Heart right ventricle (tissue), 16 donors: Measurements from ENCODE around the gene ASMTL. TPM values are rescaled to one million over a fixed set of nuclear protein-coding genes. Genes with fewer than 3 reads are reported as not detected.
"Not testable (repeated sequence)": the region's sequence is repeated elsewhere in the genome, so short reads cannot be mapped to it uniquely, and the experiment has no call there.

Experiments
- ATAC-seq, 8 donors: fragments of 200-7000 bp; cut with Tn5 transposase; one replicate each; pipeline ENCODE4 v1.9.1; 2020; ENCODE audit warnings: mild to moderate bottlenecking in 8 of 8, moderate library complexity in 8 of 8, moderate number of reproducible peaks in 1 of 8
- DNase-seq, 2 donors: peaks; one replicate each; pipeline ENCODE4 v3.0.0-alpha.2; 2020
- H3K27ac ChIP-seq, 10 donors: fragments of 200-600 bp; sonication (generic) in 2 of 10; one replicate each; pipeline versions ENCODE4 v1.5.0 to v1.8.0; 2020 to 2022; ENCODE audit warnings: mild to moderate bottlenecking in 3 of 10
- H3K27me3 ChIP-seq, 7 donors: fragments of 200-600 bp; one replicate each; pipeline ENCODE4 v1.8.0; 2021 to 2022; ENCODE audit warnings: mild to moderate bottlenecking in 2 of 7
- H3K36me3 ChIP-seq, 9 donors: fragments of 200-600 bp; sonication (generic) in 1 of 9; one replicate each; pipeline versions ENCODE4 v1.5.0 to v1.8.0; 2020 to 2022; ENCODE audit warnings: mild to moderate bottlenecking in 2 of 9
- H3K4me1 ChIP-seq, 9 donors: fragments of 200-600 bp; sonication (generic) in 1 of 9; one replicate each; pipeline versions ENCODE4 v1.5.0 to v1.8.0; 2020 to 2022; ENCODE audit warnings: mild to moderate bottlenecking in 4 of 9
- H3K4me3 ChIP-seq, 10 donors: fragments of 200-600 bp; sonication (generic) in 2 of 10; one replicate each; pipeline versions ENCODE4 v1.5.0 to v1.8.0; 2020 to 2022; ENCODE audit warnings: mild to moderate bottlenecking in 7 of 10, moderate library complexity in 2 of 10
- H3K9me3 ChIP-seq, 11 donors: fragments of 200-600 bp in 10 of 11; sonication (generic) in 2 of 11; one replicate each; pipeline versions ENCODE4 v1.5.0 to v1.8.0; 2013 to 2022; ENCODE audit warnings: mild to moderate bottlenecking in 2 of 11, control low read depth in 1 of 11, moderate library complexity in 1 of 11
- WGBS, 2 donors: extraction: QIAGEN DNeasy Blood & Tissue Kit; methylation state at CpG; one replicate each; pipeline ENCODE4 v1.1.7; 2013; ENCODE audit warnings: inconsistent platforms in 1 of 2; 5-methylcytosine and 5-hydroxymethylcytosine counted together
- intact Hi-C, 10 donors: fragments of 100-400 bp; cut with DNase I; formaldehyde crosslinking; loops; one replicate each; pipeline versions ENCODE4 v1.11.1 to v1.14.2; 2022
- polyA plus RNA-seq, 2 donors: library from polyadenylated mRNA; stranded (reverse); fragments of 200-250 nt; gene quantifications; one replicate each; pipeline ENCODE4 v1.2.3, GENCODE V29; 2013
- total RNA-seq, 10 donors: library from RNA; stranded (reverse); fragmentation: NEBNext Ultra II Directional in 3 of 10; extraction: Animal tissue kit (Norgen Biotek cat#: 25700) in 3 of 10; gene quantifications; one replicate each; pipeline versions ENCODE4 v1.2.1 to v1.2.4, GENCODE V29; 2021 to 2023
- TF ChIP-seq, protein P1 (sequence below), 9 donors: fragments of 200-600 bp; sonication (generic) in 2 of 9; IDR thresholded peaks; one replicate each; pipeline versions ENCODE4 v1.5.0 to v1.8.0; 2021 to 2022; ENCODE audit warnings: antibody characterized with exemption in 9 of 9, mild to moderate bottlenecking in 5 of 9, moderate library complexity in 1 of 9
- donor health status: Arrhythmogenic right ventricular cardiomyopathy.
- donor health status: ischemic (EF 13 %, LVEDD 7.1; RV severe dilation, severe dysfunction).
- donor health status: healthy with polysubstance abuse.
- donor health status: DM: no; HTN: yes; CAD: no.
- donor health status: DM: no; HTN: no; CAD: no.
- donor health status: ischemic (EF 25% LVEDD 6.9; RV normal size, moderate dysfunction).
- donor health status: ischemic (EF 25% LVEDD 5.7; RV mildly dilated, moderate dysfunction).
- donor health status: healthy.
- donor health status: DM: yes; HTN: yes; CAD: no.
- donor health status: Ischemic cardiomyopathy.
- donor health status: ischemic (EF 35%, LVEDD 5.7; RV mildly dilated, moderate dysfunction).
- donor health status: nonischemic (EF 11% LVEDD 7.7; RV severe dilation, severe dysfunction).
- donor health status: DM: yes; HTN: yes; CAD: no.
- donor health status: PGD.
- donor health status: ischemic (EF 29% LVEDD 5.4; RV normal size, mild dysfunction).
- donor health status: nonischemic (EF 23%, LVEDD 6.1; RV moderate dilation, normal function).

ASMTL gene
- total and polyA plus RNA-seq, 12 donors = 16.6 to 50.6 (median 38.3) TPM

DNA sequence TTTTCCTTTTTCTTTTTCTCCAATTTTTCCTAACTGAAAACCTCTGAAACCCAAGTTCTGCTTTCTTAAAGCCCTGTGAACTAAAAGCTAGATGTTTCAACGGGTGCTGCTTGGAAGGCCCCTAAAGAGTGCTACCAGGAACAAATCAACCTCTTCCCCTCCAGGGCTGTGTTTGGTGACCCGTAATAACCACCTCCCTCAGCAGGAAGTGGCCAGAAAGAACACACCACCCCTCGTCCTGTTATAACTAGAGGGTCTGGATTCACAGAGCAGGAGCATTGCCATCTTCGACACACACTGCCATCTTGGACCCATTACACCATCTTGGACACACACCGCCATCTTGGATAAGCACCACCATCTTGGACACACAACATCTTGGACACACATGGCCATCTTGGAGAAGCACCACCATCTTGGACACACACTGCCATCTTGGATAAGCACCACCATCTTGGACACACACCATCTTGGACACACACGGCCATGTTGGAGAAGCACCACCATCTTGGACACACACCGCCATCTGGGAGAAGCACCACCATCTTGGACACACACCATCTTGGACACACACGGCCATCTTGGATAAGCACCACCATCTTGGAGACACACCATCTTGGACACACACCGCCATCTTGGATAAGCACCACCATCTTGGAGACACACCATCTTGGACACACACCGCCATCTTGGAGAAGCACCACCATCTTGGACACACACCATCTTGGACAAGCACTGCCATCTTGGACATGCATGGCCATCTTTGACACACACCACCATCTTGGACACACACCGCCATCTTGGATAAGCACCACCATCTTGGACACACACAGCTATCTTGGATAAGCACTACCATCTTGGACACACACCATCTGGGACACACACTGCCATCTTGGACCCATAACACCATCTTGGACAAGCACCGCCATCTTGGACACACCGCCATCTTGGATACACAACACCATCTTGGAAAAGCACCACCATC, 5.4 kb downstream of the ASMTL start:
- H3K27ac ChIP-seq, H3K9me3 ChIP-seq, H3K4me3 ChIP-seq, DNase-seq, H3K36me3 ChIP-seq, ATAC-seq, H3K27me3 ChIP-seq: not testable (repeated sequence)
- 95 to 96% methylated on average over 13 of the region's 13 CpGs for WGBS, 2 donors
- H3K4me1 ChIP-seq = peaks cover 5 to 16% (median 8%) of the 10 kb centered on the region in 9 donors
- intact Hi-C loops = loop anchor here in 2 of 10 donors (5.0 to 10.0 kb wide), 2 partner anchors 35 to 52 kb away; partner anchors contain the start of gene SLC25A6 (in 1 of the 2)

DNA sequence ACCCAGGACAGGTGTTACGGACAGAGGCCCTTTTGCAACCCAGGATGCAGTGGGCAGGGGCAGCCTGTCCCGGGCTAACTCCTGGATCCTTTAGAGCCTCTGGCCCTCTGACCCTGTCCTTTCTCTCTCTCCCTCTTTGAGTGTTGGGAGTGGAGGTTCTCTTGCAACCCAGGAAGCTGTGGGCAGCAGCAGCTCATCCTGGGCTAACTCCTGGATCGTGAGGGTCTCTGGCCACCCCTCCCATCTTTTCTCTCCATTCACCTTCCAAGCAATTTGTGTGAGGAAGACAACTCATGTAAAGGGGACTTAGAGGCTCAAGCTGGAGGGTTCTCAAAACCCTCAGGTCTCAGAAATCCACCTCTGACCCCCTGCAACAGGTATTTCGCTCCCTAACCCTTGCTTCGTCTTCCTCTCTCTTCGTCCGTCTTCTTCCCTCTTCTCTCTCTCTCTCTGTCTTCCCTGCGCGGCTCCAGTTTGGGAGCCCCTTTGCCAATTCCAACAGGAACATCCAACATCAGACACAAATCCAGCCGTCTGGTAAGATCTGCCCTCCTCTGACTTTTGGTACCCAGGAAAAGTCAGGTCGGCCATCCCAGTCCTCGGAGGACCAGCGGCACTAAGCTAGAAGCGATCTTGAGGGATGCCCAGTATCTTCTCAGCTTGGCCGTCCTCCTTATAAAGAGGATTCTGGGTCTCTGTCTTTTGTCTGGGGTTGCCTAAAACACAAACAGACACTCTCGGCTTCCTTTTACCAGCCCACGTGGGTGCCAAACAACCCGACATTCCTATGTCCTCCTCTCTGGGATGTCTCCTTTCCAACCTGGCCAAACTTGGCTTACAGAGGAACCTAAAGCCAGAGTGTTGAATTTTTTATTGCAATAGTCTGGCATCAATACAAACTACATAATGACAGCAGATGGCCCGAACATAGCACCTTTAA, 7.9 kb downstream of the ASMTL start:
- ATAC-seq = no peak
- intact Hi-C loops = loop anchor here in 2 of 10 donors (5.0 to 10.0 kb wide), 2 partner anchors 33 to 50 kb away; partner anchors contain the start of gene SLC25A6 (in 1 of the 2)
- Histone ChIP-seq H3K9me3 (peaks cover 0 to 8% (median 0%) of the 10 kb centered on the region in 11 donors), H3K27me3 (no peaks in the 10 kb centered on the region), H3K4me3 (no peak overlapping the region), H3K36me3 (peaks cover 0 to 30% (median 6%) of the 10 kb centered on the region in 9 donors), H3K4me1 (no peaks in the 10 kb centered on the region), H3K27ac (no peak overlapping the region)
- no peak for DNase-seq
- TF ChIP-seq, protein P1, sequence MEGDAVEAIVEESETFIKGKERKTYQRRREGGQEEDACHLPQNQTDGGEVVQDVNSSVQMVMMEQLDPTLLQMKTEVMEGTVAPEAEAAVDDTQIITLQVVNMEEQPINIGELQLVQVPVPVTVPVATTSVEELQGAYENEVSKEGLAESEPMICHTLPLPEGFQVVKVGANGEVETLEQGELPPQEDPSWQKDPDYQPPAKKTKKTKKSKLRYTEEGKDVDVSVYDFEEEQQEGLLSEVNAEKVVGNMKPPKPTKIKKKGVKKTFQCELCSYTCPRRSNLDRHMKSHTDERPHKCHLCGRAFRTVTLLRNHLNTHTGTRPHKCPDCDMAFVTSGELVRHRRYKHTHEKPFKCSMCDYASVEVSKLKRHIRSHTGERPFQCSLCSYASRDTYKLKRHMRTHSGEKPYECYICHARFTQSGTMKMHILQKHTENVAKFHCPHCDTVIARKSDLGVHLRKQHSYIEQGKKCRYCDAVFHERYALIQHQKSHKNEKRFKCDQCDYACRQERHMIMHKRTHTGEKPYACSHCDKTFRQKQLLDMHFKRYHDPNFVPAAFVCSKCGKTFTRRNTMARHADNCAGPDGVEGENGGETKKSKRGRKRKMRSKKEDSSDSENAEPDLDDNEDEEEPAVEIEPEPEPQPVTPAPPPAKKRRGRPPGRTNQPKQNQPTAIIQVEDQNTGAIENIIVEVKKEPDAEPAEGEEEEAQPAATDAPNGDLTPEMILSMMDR (IDR thresholded peaks at IDR 0.05) = no peak
- WGBS, 2 donors = 97% methylated on average over 19 of the region's 19 CpGs

DNA sequence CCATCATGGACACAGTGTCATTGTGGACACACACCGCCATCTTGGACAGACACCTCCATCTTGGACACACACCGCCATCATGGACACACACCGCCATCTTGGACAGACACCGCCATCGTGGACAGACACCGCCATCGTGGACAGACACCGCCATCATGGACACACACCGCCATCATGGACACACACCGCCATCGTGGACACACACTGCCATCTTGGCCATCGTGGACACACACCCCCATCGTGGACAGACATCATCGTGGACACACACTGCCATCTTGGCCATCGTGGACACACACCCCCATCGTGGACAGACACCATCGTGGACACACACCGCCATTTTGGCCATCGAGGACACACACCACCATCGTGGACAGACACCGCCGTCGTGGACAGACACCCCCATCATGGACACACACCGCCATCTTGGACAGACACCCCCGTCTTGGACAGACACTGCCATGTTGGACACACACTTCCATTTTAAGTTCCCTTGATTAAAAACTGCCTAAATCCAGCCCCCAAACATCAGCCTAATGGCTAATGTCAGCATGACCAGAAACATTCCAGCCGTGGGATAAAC, 9.1 kb downstream of the ASMTL start:
- DNase-seq = no peak
- no peak overlapping the region for H3K4me3 ChIP-seq
- no peaks in the 10 kb centered on the region for H3K4me1 ChIP-seq
- peaks cover 0 to 42% (median 11%) of the 10 kb centered on the region in 9 donors for H3K36me3 ChIP-seq
- H3K27ac ChIP-seq = no peak overlapping the region
- WGBS, 2 donors = 86 to 91% methylated on average over 26 of the region's 26 CpGs
- no peak for ATAC-seq
- intact Hi-C loops = loop anchor here in 1 of 10 donors (10.0 kb wide), 1 partner anchor 49 kb away; the partner anchor contains the start of gene SLC25A6
- no peaks in the 10 kb centered on the region for H3K27me3 ChIP-seq
- TF ChIP-seq, protein P1 (IDR thresholded peaks at IDR 0.05) = no peak
- peaks cover 0 to 8% (median 0%) of the 10 kb centered on the region in 11 donors for H3K9me3 ChIP-seq

DNA sequence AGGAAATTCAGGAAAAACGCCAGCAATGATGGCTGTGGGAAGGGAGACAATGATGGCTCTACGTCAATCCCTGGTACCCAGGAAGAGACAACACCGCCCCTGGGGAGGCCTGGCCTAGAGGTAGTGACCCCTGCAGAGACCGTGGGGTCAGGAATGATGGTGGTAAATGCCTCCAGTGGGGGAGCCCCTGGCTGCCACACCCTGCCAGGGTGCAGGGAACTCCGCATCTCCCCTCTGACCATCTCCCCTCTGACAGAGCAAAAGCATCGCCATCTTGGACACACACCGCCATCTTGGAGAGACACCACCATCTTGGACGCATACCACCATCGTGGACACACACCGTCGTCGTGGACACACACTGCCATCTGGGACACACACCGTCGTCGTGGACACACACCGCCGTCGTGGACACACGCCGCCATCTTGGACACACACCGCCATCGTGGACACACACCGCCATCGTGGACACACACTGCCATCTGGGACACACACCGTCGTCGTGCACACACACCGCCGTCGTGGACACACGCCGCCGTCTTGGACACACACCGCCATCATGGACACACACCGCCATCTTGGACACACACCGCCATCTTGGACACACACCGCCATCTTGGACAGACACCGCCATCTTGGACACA, 9.9 kb downstream of the ASMTL start:
- peaks cover 0 to 50% (median 11%) of the 10 kb centered on the region in 9 donors for H3K36me3 ChIP-seq
- H3K9me3 ChIP-seq = peaks cover 0 to 8% (median 0%) of the 10 kb centered on the region in 11 donors
- H3K4me3 ChIP-seq = no peak overlapping the region
- no peaks in the 10 kb centered on the region for H3K27me3 ChIP-seq
- H3K4me1 ChIP-seq = no peaks in the 10 kb centered on the region
- ATAC-seq = peak in 1 of 8 donors; percentile 27
- TF ChIP-seq, protein P1 (IDR thresholded peaks at IDR 0.05) = no peak
- no peak for DNase-seq
- intact Hi-C loops = loop anchor here in 1 of 10 donors (10.0 kb wide), 1 partner anchor 48 kb away; the partner anchor contains the start of gene SLC25A6
- 89 to 90% methylated on average over 35 of the region's 38 CpGs for WGBS, 2 donors
- H3K27ac ChIP-seq = no peak overlapping the region
